Progenitor cell of endocrine pancreas (in vitro differentiated cells): ENCODE measurements around the gene TPCN2. TPM values are rescaled to one million over a fixed set of nuclear protein-coding genes. Genes with fewer than 3 reads are reported as not detected.

Experiments
- DNase-seq: peaks from one replicate; pipeline ENCODE4 v3.0.0; 2021; ENCODE audit warnings: low spot score; ENCODE audit not compliant: unreplicated experiment
- H3K27ac Mint-ChIP-seq: 2 replicates; pipeline ENCODE4 v1.8.0; 2021; ENCODE audit warnings: mild to moderate bottlenecking, moderate library complexity, mixed read lengths
- H3K27me3 Mint-ChIP-seq: 2 replicates; pipeline ENCODE4 v1.8.0; 2021; ENCODE audit warnings: mixed read lengths
- H3K36me3 Mint-ChIP-seq: 2 replicates; pipeline ENCODE4 v1.8.0; 2022; ENCODE audit warnings: mixed read lengths; ENCODE audit not compliant: insufficient read depth
- H3K4me1 Mint-ChIP-seq: 2 replicates; pipeline ENCODE4 v1.8.0; 2021; ENCODE audit warnings: low read depth, mixed read lengths
- H3K4me3 Mint-ChIP-seq: 2 replicates; pipeline ENCODE4 v1.8.0; 2021; ENCODE audit warnings: low read depth, mild to moderate bottlenecking, moderate library complexity, mixed read lengths
- H3K9me3 Mint-ChIP-seq: 2 replicates; pipeline ENCODE4 v1.8.0; 2021; ENCODE audit warnings: low read depth, mixed read lengths
- CTCF ChIP-seq: fragments of 200-600 bp; sonication (generic); IDR thresholded peaks from one replicate; pipeline ENCODE4 v1.5.0; 2021; ENCODE audit warnings: antibody characterized with exemption, mild to moderate bottlenecking; ENCODE audit not compliant: unreplicated experiment
- total RNA-seq: library from RNA; stranded (reverse); gene quantifications from 2 replicates; pipeline ENCODE4 v1.2.1, GENCODE V29; 2021

The TPCN2 gene
- total RNA-seq, 1 donor from 2014 or later, result 19.7 TPM

GRCh38 chr11:69156235-69156639 is 107.5 kb downstream of the TPCN2 start:
- H3K4me1 Mint-ChIP-seq, result peaks cover 21% of the 10 kb centered on the region
- peaks cover 8% of the 10 kb centered on the region for H3K27me3 Mint-ChIP-seq
- H3K9me3 Mint-ChIP-seq, result no peaks in the 10 kb centered on the region
- no peak overlapping the region for H3K27ac Mint-ChIP-seq
- H3K4me3 Mint-ChIP-seq, result no peak overlapping the region
- no peaks in the 10 kb centered on the region for H3K36me3 Mint-ChIP-seq
- no peak for DNase-seq
- no peak for TF ChIP-seq CTCF

GRCh38 chr11:69156673-69157155 is 108.0 kb downstream of the TPCN2 start:
- no peak for DNase-seq
- H3K36me3 Mint-ChIP-seq, result no peaks in the 10 kb centered on the region
- no peak overlapping the region for H3K27ac Mint-ChIP-seq
- H3K4me1 Mint-ChIP-seq, result peaks cover 20% of the 10 kb centered on the region
- peaks cover 8% of the 10 kb centered on the region for H3K27me3 Mint-ChIP-seq
- H3K4me3 Mint-ChIP-seq, result no peak overlapping the region
- H3K9me3 Mint-ChIP-seq, result no peaks in the 10 kb centered on the region
- no peak for TF ChIP-seq CTCF

GRCh38 chr11:69157156-69157821 is 108.6 kb downstream of the TPCN2 start:
- Mint-ChIP-seq H3K27ac (peak overlapping the region; percentile 89), H3K4me1 (peaks cover 15% of the 10 kb centered on the region), H3K9me3 (no peaks in the 10 kb centered on the region), H3K27me3 (peaks cover 8% of the 10 kb centered on the region), H3K36me3 (no peaks in the 10 kb centered on the region), H3K4me3 (no peak overlapping the region)
- DNase-seq, result peak; percentile 17
- no peak for TF ChIP-seq CTCF

- Mint-ChIP-seq H3K36me3 (no peaks in the 10 kb centered on the region), H3K27ac (no peak overlapping the region), H3K4me1 (peaks cover 13% of the 10 kb centered on the region), H3K27me3 (peaks cover 8% of the 10 kb centered on the region), H3K4me3 (no peak overlapping the region), H3K9me3 (peaks cover 2% of the 10 kb centered on the region)
- TF ChIP-seq CTCF, result no peak
- DNase-seq, result no peak
Measured at GRCh38 chr11:69157822-69158231, 109.1 kb downstream of the TPCN2 start.

- no peak overlapping the region for H3K27ac Mint-ChIP-seq
- peaks cover 3% of the 10 kb centered on the region for H3K27me3 Mint-ChIP-seq
Measured at GRCh38 chr11:69158301-69159149, 109.8 kb downstream of the TPCN2 start.

More at GRCh38 chr11:69158301-69159149, 109.8 kb downstream of the TPCN2 start:
- H3K4me1 Mint-ChIP-seq, result peaks cover 6% of the 10 kb centered on the region
- no peak for TF ChIP-seq CTCF
- H3K4me3 Mint-ChIP-seq, result no peak overlapping the region
- H3K36me3 Mint-ChIP-seq, result no peaks in the 10 kb centered on the region
- no peak for DNase-seq
- H3K9me3 Mint-ChIP-seq, result peaks cover 7% of the 10 kb centered on the region
